GM12878 (cell line): ENCODE measurements around the gene NFIX. TPM values are rescaled to one million over a fixed set of nuclear protein-coding genes. Genes with fewer than 3 reads are reported as not detected.
A peak's percentile ranks its signal among the peaks of the same experiment; 100 is the strongest.

Source experiments
- ATAC-seq: fragments of 200-7000 bp; cut with Tn5 transposase; 3 replicates; pipeline ENCODE4 v1.9.1; 2020; ENCODE audit warnings: mild to moderate bottlenecking, moderate library complexity
- BruUV-seq: library from RNA; stranded (reverse); fragments of 400-500 nt; replicated peaks from 2 replicates; lab custom pipeline; 2021; lab: Mats Ljungman, UMichigan
- CTCF ChIA-PET: fragments of 300-600 bp; sonication (Branson Sonifier 250); formaldehyde crosslinking; extraction: SDS; loops from one replicate; lab custom pipeline; 2021; ENCODE audit warnings: inconsistent platforms; lab: Yijun Ruan, JAX
- POLR2A ChIA-PET: fragments of 350-600 bp; formaldehyde crosslinking; extraction: SDS; loops from one replicate; lab custom pipeline; 2021; ENCODE audit warnings: inconsistent platforms; lab: Charles Lee
- RAD21 ChIA-PET: fragments of 300-600 bp; sonication (Branson Sonifier 250); formaldehyde crosslinking; loops from one replicate; lab custom pipeline; 2023; ENCODE audit warnings: antibody characterized with exemption; ENCODE audit not compliant: unreplicated experiment; lab: Charles Lee
- SMC1A ChIA-PET: fragments of 300-600 bp; sonication (Branson Sonifier 250); formaldehyde crosslinking; loops from one replicate; lab custom pipeline; 2023; ENCODE audit not compliant: unreplicated experiment, uncharacterized antibody; lab: Charles Lee
- DNase-seq: peaks from one replicate; pipeline ENCODE4 v3.0.0-alpha.2; 2011; ENCODE audit warnings: low read depth, low spot score
- FAIRE-seq: peaks from 3 replicates; lab custom pipeline; 2011; peaks lifted over from hg19 to GRCh38; lab: Jason Lieb, UNC
- H2AFZ ChIP-seq: 2 replicates; pipeline ENCODE4 v1.6.0; 2011; ENCODE audit warnings: low read depth, low read length, control low read depth; ENCODE audit not compliant: control insufficient read depth
- H3K27ac ChIP-seq: 2 replicates; pipeline ENCODE4 v1.5.1; 2011; ENCODE audit warnings: control low read depth; ENCODE audit not compliant: control insufficient read depth, insufficient read depth
- H3K27me3 ChIP-seq, 2 experiments: replicated peaks in 1 of 2; 2 replicates each; pipeline versions ENCODE4 v1.6.0 to v1.6.1; 2011; ENCODE audit warnings: low read length in 1 of 2; ENCODE audit not compliant: control insufficient read depth in 2 of 2, insufficient read depth in 2 of 2
- H3K36me3 ChIP-seq, 2 experiments: 2 replicates each; pipeline ENCODE4 v1.5.1; 2011; ENCODE audit warnings: low read length in 1 of 2; ENCODE audit not compliant: control insufficient read depth in 2 of 2, insufficient read depth in 2 of 2
- H3K4me1 ChIP-seq: 2 replicates; pipeline ENCODE4 v1.6.1; 2011; ENCODE audit warnings: mild to moderate bottlenecking, low read length, moderate library complexity, mixed read lengths; ENCODE audit not compliant: control insufficient read depth, insufficient read depth
- H3K4me2 ChIP-seq: 2 replicates; pipeline ENCODE4 v1.6.0; 2011; ENCODE audit warnings: control low read depth; ENCODE audit not compliant: control insufficient read depth, insufficient read depth
- H3K4me3 ChIP-seq: fragments of 200-600 bp; sonication (generic); 2 replicates; pipeline ENCODE4 v1.5.1; 2016
- H3K79me2 ChIP-seq: 2 replicates; pipeline ENCODE4 v1.6.0; 2011; ENCODE audit warnings: low read length; ENCODE audit not compliant: control insufficient read depth, insufficient read depth
- H3K9ac ChIP-seq: 2 replicates; pipeline ENCODE4 v1.8.0; 2011; ENCODE audit warnings: low read length, control low read depth, mixed read lengths; ENCODE audit not compliant: control insufficient read depth, insufficient read depth
- H3K9me3 ChIP-seq: replicated peaks from 3 replicates; pipeline ENCODE4 v1.5.1; 2011; ENCODE audit warnings: mild to moderate bottlenecking, low read length; ENCODE audit not compliant: control insufficient read depth, insufficient read depth
- H4K20me1 ChIP-seq: 2 replicates; pipeline ENCODE4 v1.6.0; 2011; ENCODE audit not compliant: control insufficient read depth, insufficient read depth
- ATF3 ChIP-seq: IDR thresholded peaks from 2 replicates; pipeline ENCODE4 v1.6.1; 2011; ENCODE audit warnings: low read depth, mild to moderate bottlenecking, low read length, moderate library complexity, borderline replicate concordance; ENCODE audit errors: extremely low read depth
- CHD1 ChIP-seq: IDR thresholded peaks from 2 replicates; pipeline ENCODE4 v1.6.1; 2012; ENCODE audit warnings: low read depth, low read length, improper control_type of control experiment
- CTCF ChIP-seq, 3 experiments: IDR thresholded peaks in 2 of 3; conservative IDR thresholded peaks in 1 of 3; 2 replicates each; pipeline ENCODE4 v1.5.1; 2011; ENCODE audit warnings: low read depth in 3 of 3, low read length in 3 of 3, mild to moderate bottlenecking in 3 of 3, control low read depth in 2 of 3, moderate library complexity in 2 of 3, inconsistent platforms in 1 of 3, mixed read lengths in 1 of 3; ENCODE audit not compliant: control insufficient read depth in 2 of 3, insufficient read depth in 1 of 3; ENCODE audit errors: extremely low read depth in 1 of 3
- MYC ChIP-seq: IDR thresholded peaks from 2 replicates; pipeline ENCODE4 v1.6.1; 2011; ENCODE audit warnings: mild to moderate bottlenecking, low read length, moderate library complexity, inconsistent platforms; ENCODE audit not compliant: insufficient read depth, insufficient replicate concordance, insufficient read length, severe bottlenecking
- NKRF ChIP-seq: fragments of 450-650 bp; conservative IDR thresholded peaks from 2 replicates; pipeline ENCODE4 v1.6.1; 2017; ENCODE audit warnings: mild to moderate bottlenecking, moderate library complexity
- RAD21 ChIP-seq: IDR thresholded peaks from 2 replicates; pipeline ENCODE4 v1.6.1; 2011; ENCODE audit warnings: mild to moderate bottlenecking, low read depth, low read length, moderate library complexity; ENCODE audit not compliant: insufficient read depth
- SMC3 ChIP-seq: IDR thresholded peaks from 2 replicates; pipeline ENCODE4 v1.6.1; 2011; ENCODE audit warnings: low read length, improper control_type of control experiment, borderline replicate concordance
- WGBS: methylation state at CpG from one replicate; pipeline ENCODE4 v1.1.6; 2016; ENCODE audit warnings: low lambda C conversion rate; ENCODE audit not compliant: insufficient replicate concordance, insufficient coverage; ENCODE audit errors: missing lambda C conversion rate; 5-methylcytosine and 5-hydroxymethylcytosine counted together
- in situ Hi-C: fragments of 300-500 bp; cut with MboI; formaldehyde crosslinking; loops from 9 replicates; pipeline ENCODE4 v1.14.3; 2018; ENCODE audit warnings: mixed read lengths
- intact Hi-C: fragments of 100-400 bp; cut with micrococcal nuclease; formaldehyde crosslinking; loops from one replicate; pipeline ENCODE4 v1.14.2; 2022; ENCODE audit not compliant: unreplicated experiment
- polyA plus RNA-seq, 11 experiments: library from polyadenylated mRNA; depleted of rRNA in 4 of 11; unstranded in 6 of 11; stranded (reverse) in 5 of 11; fragments of >200 nt; fragmentation: Nextera tagmentation in 4 of 11; fragmentation: Illumina TruSeq in 1 of 11; extraction: Ambion mirVana in 4 of 11; extraction: Trizol in 1 of 11; gene quantifications; 1 replicate in 1 of 11; 2 replicates in 10 of 11; pipeline versions ENCODE4 v1.2.1 to v1.2.3, GENCODE V29; 2011 to 2016; ENCODE audit warnings: inconsistent platforms in 2 of 11, missing spikeins in 2 of 11, low read depth in 1 of 11
- total RNA-seq, 4 experiments: library from RNA; depleted of rRNA in 3 of 4; stranded (reverse); fragments of >200 nt in 3 of 4; fragmentation: Illumina TruSeq in 1 of 4; extraction: Trizol in 1 of 4; gene quantifications; 2 replicates each; pipeline versions ENCODE4 v1.2.1 to v1.2.3, GENCODE V29; 2013 to 2021

NFIX gene
- total and polyA plus RNA-seq, 10 of the 15 experiments (the other 5 are each of a cell fraction or from before 2014, with no cell fraction given) = 0.02 to 2.2 (median 0.28) TPM

- TF ChIP-seq MYC (no peak), CHD1 (no peak), NKRF (no peak)
Observed at GRCh38 chr19:13029301-13029880, 34.1 kb downstream of the NFIX start (continued).

GRCh38 chr19:13029893-13030292 lies 34.6 kb downstream of the NFIX start:
- ChIA-PET POLR2A (no interaction called here), SMC1A (interaction anchor here (0.6 to 1.6 kb wide), 6 partner anchors 14 to 232 kb away, joined by 3 to 5 read pairs (median 4); no protein-coding TSS in a partner anchor), CTCF (interaction anchor here (0.7 to 4.6 kb wide), 21 partner anchors 8 to 65 kb away, joined by 3 to 26 read pairs (median 8); no protein-coding TSS in a partner anchor), RAD21 (interaction anchor here (0.9 to 1.2 kb wide), 3 partner anchors 45 to 63 kb away, joined by 3 to 4 read pairs (median 3); no protein-coding TSS in a partner anchor)
- no peak for FAIRE-seq
- Histone ChIP-seq H3K27ac (no peak overlapping the region), H3K9ac (no peak overlapping the region), H3K4me2 (no peak overlapping the region), H4K20me1 (no peaks in the 10 kb centered on the region), H3K79me2 (no peaks in the 10 kb centered on the region), H3K4me3 (no peak overlapping the region), H2AFZ (no peak overlapping the region), H3K36me3 (no peaks in the 10 kb centered on the region), H3K9me3 (no peaks in the 10 kb centered on the region), H3K4me1 (no peaks in the 10 kb centered on the region), H3K27me3 (peaks cover 3 to 8% of the 10 kb centered on the region in 2 experiments; a peak in 2 of 4 replicates)
- intact Hi-C loops = loop anchor here (5.0 to 10.0 kb wide), 2 partner anchors 53 to 65 kb away; no protein-coding TSS in a partner anchor
- peak; percentile 37; the same call in 2 of the 3 replicates for ATAC-seq
- DNase-seq = no peak
- BruUV-seq = no TSS peak
- in situ Hi-C loops = no loop called here
- 42% methylated on average over 10 of the region's 10 CpGs for WGBS
- TF ChIP-seq CTCF (IDR thresholded peaks at IDR 0.05 in 2 of 3, conservative IDR thresholded peaks at IDR 0.05 in 1 of 3; ENCODE audit: control insufficient read depth in 2 of 3, extremely low read depth in 1 of 3, insufficient read depth in 1 of 3, low read depth in 3 of 3, low read length in 3 of 3) (peak; percentile 48 to 60 (median 58)), RAD21 (peak; percentile 45; the same call in 1 of the 2 replicates), ATF3 (no peak), SMC3 (peak; percentile 53; the same call in 1 of the 2 replicates)
